H1 (cell line): ENCODE results near the gene ELMO3. TPM values are rescaled to one million over a fixed set of nuclear protein-coding genes. Genes with fewer than 3 reads are reported as not detected.

Experiments used
- CTCF ChIA-PET: fragments of 300-600 bp; sonication (Branson Sonifier 250); formaldehyde crosslinking; loops from one replicate; lab custom pipeline; 2021; ENCODE audit not compliant: partially characterized antibody; lab: Charles Lee
- POLR2A ChIA-PET: fragments of 300-600 bp; sonication (Branson Sonifier 250); formaldehyde crosslinking; loops from one replicate; lab custom pipeline; 2021; ENCODE audit warnings: inconsistent platforms; ENCODE audit not compliant: partially characterized antibody; lab: Charles Lee
- DNase-seq, 2 experiments: peaks; one replicate each; pipeline versions ENCODE4 v3.0.0 to v3.0.0-alpha.2; 2010 to 2022; ENCODE audit warnings: low spot score in 2 of 2, low read depth in 1 of 2, mixed read lengths in 1 of 2
- FAIRE-seq: peaks from 2 replicates; lab custom pipeline; 2011; peaks lifted over from hg19 to GRCh38; lab: Jason Lieb, UNC
- H2AFZ ChIP-seq: 2 replicates; pipeline ENCODE4 v1.8.1; 2012; ENCODE audit warnings: low read length, inconsistent platforms
- H2AK5ac ChIP-seq: 2 replicates; pipeline ENCODE4 v1.6.1; 2013; ENCODE audit warnings: low read depth, low read length
- H2BK120ac ChIP-seq: replicated peaks from 2 replicates; pipeline ENCODE3; 2013; ENCODE audit warnings: low read depth, low read length, inconsistent platforms
- H2BK12ac ChIP-seq: 2 replicates; pipeline ENCODE4 v1.6.1; 2013; ENCODE audit warnings: low read depth, low read length
- H2BK15ac ChIP-seq: 2 replicates; pipeline ENCODE4 v1.6.1; 2013; ENCODE audit warnings: low read length
- H2BK20ac ChIP-seq: 2 replicates; pipeline ENCODE4 v1.6.1; 2013; ENCODE audit warnings: low read length
- H2BK5ac ChIP-seq: 2 replicates; pipeline ENCODE4 v1.6.1; 2013; ENCODE audit warnings: low read depth, low read length
- H3K14ac ChIP-seq: 2 replicates; pipeline ENCODE4 v1.6.1; 2013; ENCODE audit warnings: inconsistent platforms; ENCODE audit not compliant: insufficient read length
- H3K18ac ChIP-seq: 2 replicates; pipeline ENCODE4 v1.6.1; 2013; ENCODE audit warnings: low read length; ENCODE audit errors: extremely low read depth
- H3K23ac ChIP-seq: 2 replicates; pipeline ENCODE4 v1.6.1; 2013; ENCODE audit warnings: inconsistent platforms; ENCODE audit not compliant: insufficient read length
- H3K23me2 ChIP-seq: 2 replicates; pipeline ENCODE4 v1.6.1; 2013; ENCODE audit warnings: low read depth, low read length
- H3K27ac ChIP-seq: 2 replicates; pipeline ENCODE4 v1.6.1; 2011; ENCODE audit warnings: low read depth, low read length, inconsistent platforms
- H3K27me3 ChIP-seq, 4 experiments: replicated peaks in 1 of 4; 1 replicate in 1 of 4; 2 replicates in 3 of 4; pipeline versions ENCODE4 v1.6.1 to v1.8.1; 2011 to 2013; ENCODE audit warnings: low read length in 3 of 4, mild to moderate bottlenecking in 3 of 4, inconsistent platforms in 2 of 4, mixed read lengths in 2 of 4, moderate library complexity in 1 of 4; ENCODE audit not compliant: control insufficient read depth in 3 of 4, insufficient read depth in 3 of 4; ENCODE audit errors: extremely low read depth in 1 of 4
- H3K36me3 ChIP-seq, 4 experiments: 2 replicates each; pipeline versions ENCODE4 v1.6.1 to v1.8.1; 2011 to 2013; ENCODE audit warnings: mild to moderate bottlenecking in 4 of 4, low read length in 3 of 4, moderate library complexity in 2 of 4, control low read depth in 1 of 4, inconsistent platforms in 1 of 4; ENCODE audit not compliant: insufficient read depth in 4 of 4, control insufficient read depth in 2 of 4
- H3K4ac ChIP-seq: replicated peaks from 2 replicates; pipeline ENCODE3; 2013; ENCODE audit warnings: low read length, low read depth, mixed read lengths, inconsistent platforms; ENCODE audit not compliant: insufficient read length
- H3K4me1 ChIP-seq, 4 experiments: replicated peaks in 1 of 4; 1 replicate in 1 of 4; 2 replicates in 3 of 4; pipeline versions ENCODE4 v1.6.1 to v1.8.1; 2011 to 2013; ENCODE audit warnings: low read length in 3 of 4, inconsistent platforms in 2 of 4, mixed read lengths in 1 of 4; ENCODE audit not compliant: insufficient read depth in 4 of 4, control insufficient read depth in 3 of 4
- H3K4me2 ChIP-seq, 2 experiments: 2 replicates each; pipeline versions ENCODE4 v1.6.1 to v1.8.1; 2011 to 2013; ENCODE audit warnings: low read depth in 2 of 2, low read length in 2 of 2, control low read depth in 1 of 2, inconsistent platforms in 1 of 2, mild to moderate bottlenecking in 1 of 2; ENCODE audit not compliant: insufficient read depth in 1 of 2
- H3K4me3 ChIP-seq, 4 experiments: fragments of 200-600, 300-600 bp in 1 of 4; sonication (generic), shearing (Covaris generic), sonication (Bioruptor Twin) in 1 of 4; 2 replicates each; pipeline versions ENCODE4 v1.5.1 to v1.8.1; 2011 to 2016; ENCODE audit warnings: low read length in 4 of 4, low read depth in 3 of 4, control low read depth in 2 of 4, inconsistent platforms in 2 of 4, mild to moderate bottlenecking in 2 of 4, mixed read lengths in 1 of 4, moderate library complexity in 1 of 4; ENCODE audit not compliant: insufficient read depth in 2 of 4; ENCODE audit errors: extremely low read depth in 1 of 4
- H3K56ac ChIP-seq: replicated peaks from 2 replicates; pipeline ENCODE3; 2013; ENCODE audit warnings: low read depth, mild to moderate bottlenecking, mixed read lengths, low read length, inconsistent platforms; ENCODE audit not compliant: insufficient read length
- H3K79me1 ChIP-seq: 2 replicates; pipeline ENCODE4 v1.6.1; 2013; ENCODE audit warnings: low read depth, low read length, control low read depth
- H3K79me2 ChIP-seq, 2 experiments: 2 replicates each; pipeline versions ENCODE4 v1.6.1 to v1.8.1; 2012 to 2013; ENCODE audit warnings: low read length in 2 of 2, mild to moderate bottlenecking in 2 of 2, inconsistent platforms in 1 of 2; ENCODE audit not compliant: insufficient read depth in 2 of 2, control insufficient read depth in 1 of 2
- H3K9ac ChIP-seq, 4 experiments: replicated peaks in 1 of 4; 1 replicate in 1 of 4; 2 replicates in 3 of 4; pipeline versions ENCODE4 v1.6.1 to v1.8.1; 2011 to 2013; ENCODE audit warnings: low read depth in 3 of 4, low read length in 3 of 4, control low read depth in 2 of 4, mild to moderate bottlenecking in 2 of 4, moderate library complexity in 2 of 4, inconsistent platforms in 1 of 4; ENCODE audit errors: extremely low read depth in 1 of 4
- H3K9me3 ChIP-seq, 2 experiments: 2 replicates each; pipeline versions ENCODE4 v1.6.1 to v1.8.1; 2012 to 2013; ENCODE audit warnings: mild to moderate bottlenecking in 2 of 2, moderate library complexity in 2 of 2, control low read depth in 1 of 2, inconsistent platforms in 1 of 2, low read depth in 1 of 2, low read length in 1 of 2, mixed read lengths in 1 of 2; ENCODE audit not compliant: insufficient read depth in 2 of 2
- H4K20me1 ChIP-seq, 2 experiments: replicated peaks in 1 of 2; 2 replicates each; pipeline versions ENCODE3 to v1.8.1; 2011 to 2013; ENCODE audit warnings: inconsistent platforms in 2 of 2, low read length in 2 of 2, mild to moderate bottlenecking in 1 of 2; ENCODE audit not compliant: insufficient read depth in 2 of 2, control insufficient read depth in 1 of 2
- H4K5ac ChIP-seq: 2 replicates; pipeline ENCODE4 v1.6.1; 2013; ENCODE audit warnings: low read length, low read depth, mixed read lengths, inconsistent platforms; ENCODE audit not compliant: insufficient read length
- H4K8ac ChIP-seq: 2 replicates; pipeline ENCODE4 v1.8.0; 2013; ENCODE audit warnings: mild to moderate bottlenecking, moderate library complexity, low read length, inconsistent platforms; ENCODE audit not compliant: insufficient read depth; ENCODE audit errors: extremely low read depth
- H4K91ac ChIP-seq: replicated peaks from 2 replicates; pipeline ENCODE3; 2013; ENCODE audit warnings: low read length, mixed read lengths, inconsistent platforms; ENCODE audit not compliant: insufficient read length
- BCL11A ChIP-seq, 2 experiments: IDR thresholded peaks; one replicate each; pipeline ENCODE4 v1.6.1; 2011; ENCODE audit warnings: low read depth in 2 of 2, low read length in 2 of 2, mild to moderate bottlenecking in 2 of 2
- BRCA1 ChIP-seq: IDR thresholded peaks from 2 replicates; pipeline ENCODE4 v1.6.1; 2012; ENCODE audit warnings: low read depth, low read length, improper control_type of control experiment
- CBX8 ChIP-seq: fragments of 300-800, 300-1000 bp; sonication (generic); IDR thresholded peaks from 2 replicates; pipeline ENCODE4 v1.7.1; 2016; ENCODE audit warnings: low read depth, low read length, borderline replicate concordance
- EZH2 ChIP-seq: fragments of 200-600 bp; sonication (generic); IDR thresholded peaks from 2 replicates; pipeline ENCODE4 v1.7.1; 2012; ENCODE audit warnings: low read depth, mild to moderate bottlenecking, moderate library complexity, low read length, inconsistent platforms; ENCODE audit not compliant: severe bottlenecking
- KDM5A ChIP-seq: fragments of 200-600 bp; IDR thresholded peaks from 2 replicates; pipeline ENCODE4 v1.7.1; 2012; ENCODE audit warnings: mild to moderate bottlenecking, low read length, inconsistent platforms, mixed read lengths
- SP1 ChIP-seq: IDR thresholded peaks from 2 replicates; pipeline ENCODE4 v1.6.1; 2011; ENCODE audit warnings: low read depth, low read length
- SUZ12 ChIP-seq: fragments of 200-600 bp; sonication (generic); IDR thresholded peaks from 2 replicates; pipeline ENCODE4 v1.6.1; 2012; ENCODE audit warnings: mild to moderate bottlenecking, inconsistent platforms, low read length, moderate library complexity, mixed read lengths
- WGBS, 2 experiments: shearing (Covaris generic) in 1 of 2; methylation state at CpG; one replicate each; pipeline versions ENCODE4 v1.1.6 to v1.1.7; 2013 to 2015; ENCODE audit warnings: low lambda C conversion rate in 2 of 2, mixed read lengths in 2 of 2, inconsistent platforms in 1 of 2, low coverage in 1 of 2, missing lambda C conversion rate in 1 of 2; ENCODE audit not compliant: insufficient replicate concordance in 2 of 2, insufficient coverage in 1 of 2, insufficient read length in 1 of 2; ENCODE audit errors: extremely low coverage in 1 of 2, missing lambda C conversion rate in 1 of 2; 5-methylcytosine and 5-hydroxymethylcytosine counted together
- polyA plus RNA-seq, 7 experiments: library from polyadenylated mRNA; depleted of rRNA in 3 of 7; stranded (reverse) in 5 of 7; unstranded in 2 of 7; fragments of >200 nt in 5 of 7; fragments of 200-250 nt in 2 of 7; gene quantifications; 1 replicate in 5 of 7; 2 replicates in 1 of 7; 4 replicates in 1 of 7; pipeline versions ENCODE4 v1.2.1 to v1.2.3, GENCODE V29; 2011 to 2013; ENCODE audit warnings: missing spikeins in 2 of 7, mixed read lengths in 2 of 7
- total RNA-seq: library from RNA; stranded (reverse); fragmentation: NEBNext Ultra II Directional; extraction: Animal tissue kit (Norgen Biotek cat#: 25700); gene quantifications from 2 replicates; pipeline ENCODE4 v1.2.1, GENCODE V29; 2021

The ELMO3 gene
- total and polyA plus RNA-seq, 2 of the 8 experiments (the other 6 are each of a cell fraction or from before 2014, with no cell fraction given): 9.6 to 10.9 TPM

DNA sequence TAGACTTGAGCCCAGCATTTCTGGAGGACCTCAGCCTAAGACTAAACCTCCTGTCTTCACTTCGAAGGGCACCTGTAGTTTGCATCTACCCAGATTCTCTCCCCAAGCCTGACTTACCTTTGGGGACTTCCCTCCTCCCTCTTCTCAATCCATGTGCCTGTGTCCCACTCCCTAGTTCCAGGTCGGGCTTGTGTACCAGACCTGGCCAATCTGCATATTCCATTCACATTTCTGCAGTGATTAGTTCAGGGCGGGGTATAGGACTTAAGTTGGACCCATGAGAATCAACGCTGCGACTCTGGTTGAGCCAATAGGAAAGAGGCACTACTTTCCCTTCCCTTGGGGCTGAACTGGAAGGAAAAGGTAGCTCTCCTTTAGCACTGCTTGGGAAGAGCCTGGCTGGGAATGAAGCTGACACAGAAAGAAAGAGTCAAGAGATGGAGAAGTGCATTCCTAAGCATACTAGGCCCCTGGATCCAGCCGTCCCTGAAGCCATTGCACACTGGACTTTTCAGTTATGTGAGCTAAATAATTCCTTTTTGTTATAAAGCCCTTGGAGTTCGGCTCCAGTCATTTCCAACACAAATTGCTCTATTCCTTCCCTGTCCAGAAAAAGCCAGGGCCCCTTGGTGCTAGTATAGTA is 41.7 kb upstream of the ELMO3 start:
- Histone ChIP-seq H3K56ac (no peak overlapping the region), H3K18ac (no peak overlapping the region), H4K20me1 (peaks cover 10 to 17% of the 10 kb centered on the region in 2 experiments), H3K36me3 (no peaks in the 10 kb centered on the region), H3K9ac (no peak overlapping the region), H4K5ac (no peak overlapping the region), H3K4me3 (no peak overlapping the region), H2BK15ac (no peak overlapping the region), H2BK5ac (no peak overlapping the region), H3K79me2 (no peaks in the 10 kb centered on the region), H3K27ac (no peak overlapping the region), H3K23ac (no peak overlapping the region), H3K27me3 (peaks cover 88 to 100% (median 97%) of the 10 kb centered on the region in 4 experiments), H2AK5ac (no peak overlapping the region), H2BK20ac (no peak overlapping the region), H3K79me1 (no peaks in the 10 kb centered on the region), H3K14ac (no peak overlapping the region), H4K91ac (no peak overlapping the region), H2AFZ (no peak overlapping the region), H3K9me3 (no peaks in the 10 kb centered on the region), H2BK12ac (no peak overlapping the region), H3K4me1 (peaks cover 0 to 12% (median 6%) of the 10 kb centered on the region in 4 experiments; a peak in 6 of 7 replicates), H3K4ac (no peak overlapping the region)
- 52% methylated on average over 6 of the region's 7 CpGs; no CpG with 5 or more reads in 1 of the 2 experiments for WGBS, 2 experiments
- POLR2A ChIA-PET: interaction anchor here (0.9 to 1.5 kb wide), 2 partner anchors 17 to 208 kb away, joined by 4 to 10 read pairs; no protein-coding TSS in a partner anchor
- no peak for DNase-seq
- FAIRE-seq: no peak
- TF ChIP-seq BRCA1 (no peak), CBX8 (no peak), EZH2 (peak; percentile 66), SP1 (no peak), SUZ12 (peak; percentile 44), KDM5A (no peak), BCL11A (IDR thresholded peaks at IDR 0.05; ENCODE audit: low read depth in 2 of 2, low read length in 2 of 2) (no peak)
- TF ChIP-seq, all 59 proteins: peak for 2
- CTCF ChIA-PET: interaction anchor here (0.6 to 14.1 kb wide), 24 partner anchors 8 to 203 kb away, joined by 3 to 291 read pairs (median 4); partner anchors contain the start of genes CES3, E2F4, FBXL8 and HSF4
- Histone ChIP-seq H2BK120ac (no peak overlapping the region), H4K8ac (no peak overlapping the region), H3K4me2 (no peak overlapping the region), H3K23me2 (peaks cover 14% of the 10 kb centered on the region; the same call in 1 of the 2 replicates)
